ENCODE results near the gene HBZ.
"Not testable (repeated sequence)": the region's sequence is repeated elsewhere in the genome, so short reads cannot be mapped to it uniquely, and the experiment has no call there.

- TF ChIP-seq, protein P1, sequence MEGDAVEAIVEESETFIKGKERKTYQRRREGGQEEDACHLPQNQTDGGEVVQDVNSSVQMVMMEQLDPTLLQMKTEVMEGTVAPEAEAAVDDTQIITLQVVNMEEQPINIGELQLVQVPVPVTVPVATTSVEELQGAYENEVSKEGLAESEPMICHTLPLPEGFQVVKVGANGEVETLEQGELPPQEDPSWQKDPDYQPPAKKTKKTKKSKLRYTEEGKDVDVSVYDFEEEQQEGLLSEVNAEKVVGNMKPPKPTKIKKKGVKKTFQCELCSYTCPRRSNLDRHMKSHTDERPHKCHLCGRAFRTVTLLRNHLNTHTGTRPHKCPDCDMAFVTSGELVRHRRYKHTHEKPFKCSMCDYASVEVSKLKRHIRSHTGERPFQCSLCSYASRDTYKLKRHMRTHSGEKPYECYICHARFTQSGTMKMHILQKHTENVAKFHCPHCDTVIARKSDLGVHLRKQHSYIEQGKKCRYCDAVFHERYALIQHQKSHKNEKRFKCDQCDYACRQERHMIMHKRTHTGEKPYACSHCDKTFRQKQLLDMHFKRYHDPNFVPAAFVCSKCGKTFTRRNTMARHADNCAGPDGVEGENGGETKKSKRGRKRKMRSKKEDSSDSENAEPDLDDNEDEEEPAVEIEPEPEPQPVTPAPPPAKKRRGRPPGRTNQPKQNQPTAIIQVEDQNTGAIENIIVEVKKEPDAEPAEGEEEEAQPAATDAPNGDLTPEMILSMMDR (IDR thresholded peaks at IDR 0.05): not testable (repeated sequence)
- not testable (repeated sequence) for TF ChIP-seq POLR2A (IDR thresholded peaks at IDR 0.05)
Measured at GRCh38 chr16:176006-176405, 23.6 kb downstream of the HBZ start.
